GM19328 (cell line): ENCODE results near the gene SH3BP4.

Experiments used
- ATAC-seq: cut with Tn5 transposase; IDR thresholded peaks from one replicate; pipeline ENCODE4 v1.9.1; 2021; ENCODE audit warnings: mild to moderate bottlenecking, moderate library complexity; ENCODE audit not compliant: unreplicated experiment

SH3BP4 gene

DNA sequence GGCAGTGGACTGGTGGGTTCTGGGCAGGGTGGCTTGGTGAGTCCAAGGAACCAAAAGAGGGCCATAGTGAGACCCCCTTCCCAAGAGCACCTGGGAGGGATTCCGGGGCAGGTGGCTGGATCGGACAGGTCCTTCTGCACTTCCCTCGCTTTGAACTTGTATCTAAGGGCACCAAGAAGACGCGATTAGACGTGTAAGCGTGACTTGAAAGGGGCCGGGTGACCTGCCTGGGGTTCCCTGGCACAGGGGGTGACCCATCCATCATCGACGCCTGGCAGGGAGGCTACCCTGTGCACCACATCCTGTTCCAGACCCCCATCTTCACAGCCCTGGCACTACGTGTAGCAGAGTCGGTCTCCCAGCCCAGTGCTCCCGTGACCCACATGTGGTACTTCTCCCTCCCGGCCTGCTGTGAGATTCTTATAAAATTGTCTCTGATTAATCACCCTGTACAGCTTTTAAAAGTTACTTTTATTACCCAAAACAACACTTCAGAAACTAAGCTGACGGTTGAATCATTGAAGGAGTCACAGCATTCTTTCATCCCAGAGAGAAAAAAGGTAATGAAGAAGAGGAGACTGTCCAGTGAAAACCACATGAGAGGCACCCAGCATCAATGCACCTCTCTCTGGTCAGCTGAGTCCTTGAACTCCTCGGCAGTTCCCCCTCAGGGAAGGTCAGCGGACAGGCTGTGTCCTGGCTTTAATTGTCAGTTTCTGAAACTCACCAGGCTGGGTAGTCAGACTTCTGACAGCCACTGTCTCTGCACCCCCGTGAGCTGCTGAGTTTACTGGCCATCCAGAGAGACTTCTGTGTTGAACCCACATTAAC, 13.0 kb downstream of the SH3BP4 start:
- no peak for ATAC-seq

- no peak for ATAC-seq
Observed at GRCh38 chr2:234966340-234966739, 14.5 kb downstream of the SH3BP4 start.

DNA sequence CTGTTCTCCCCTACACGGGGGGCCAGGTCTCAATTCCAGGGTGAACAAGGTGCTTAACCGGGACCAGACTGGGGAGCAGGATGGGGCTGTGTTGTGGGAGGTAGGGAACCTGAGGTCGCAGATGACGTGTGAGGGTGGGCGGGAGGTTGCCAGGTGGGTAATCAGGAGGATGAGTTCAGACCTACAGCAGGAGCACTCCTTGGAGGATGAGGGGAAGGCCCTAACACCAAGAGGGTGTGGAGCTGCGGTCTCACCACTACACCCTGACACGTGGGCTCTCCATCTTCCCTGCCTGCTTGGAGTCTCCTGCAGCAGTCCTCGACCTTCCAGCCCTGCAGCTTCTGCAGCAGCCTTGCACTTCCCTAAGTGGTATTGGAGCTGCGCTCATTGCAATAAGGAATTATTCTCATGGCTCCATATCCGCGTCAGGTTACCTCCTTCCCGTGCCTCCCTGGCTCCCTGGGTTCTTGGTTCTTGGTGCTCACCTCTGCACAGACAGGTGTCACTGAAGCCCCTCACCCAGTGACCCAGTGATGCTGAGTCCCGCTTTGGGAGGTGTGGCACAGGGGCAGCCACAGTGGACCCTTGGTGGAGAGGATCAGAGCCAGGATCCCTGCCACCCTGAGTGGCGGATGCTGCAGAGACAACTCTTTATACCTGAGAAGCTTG, 15.5 kb downstream of the SH3BP4 start:
- ATAC-seq, result no peak

GRCh38 chr2:234967870-234968208, 16.0 kb downstream of the SH3BP4 start:
- no peak for ATAC-seq

- ATAC-seq, result no peak
Observed at GRCh38 chr2:234968631-234969305, 17.0 kb downstream of the SH3BP4 start.

- no peak for ATAC-seq
Observed at GRCh38 chr2:234969306-234970098, 17.7 kb downstream of the SH3BP4 start.

- ATAC-seq, result no peak
Observed at GRCh38 chr2:234970099-234970440, 18.3 kb downstream of the SH3BP4 start.

GRCh38 chr2:234970477-234970882, 18.7 kb downstream of the SH3BP4 start:
- no peak for ATAC-seq

- no peak for ATAC-seq
Observed at GRCh38 chr2:234971496-234971895, 19.7 kb downstream of the SH3BP4 start.

DNA sequence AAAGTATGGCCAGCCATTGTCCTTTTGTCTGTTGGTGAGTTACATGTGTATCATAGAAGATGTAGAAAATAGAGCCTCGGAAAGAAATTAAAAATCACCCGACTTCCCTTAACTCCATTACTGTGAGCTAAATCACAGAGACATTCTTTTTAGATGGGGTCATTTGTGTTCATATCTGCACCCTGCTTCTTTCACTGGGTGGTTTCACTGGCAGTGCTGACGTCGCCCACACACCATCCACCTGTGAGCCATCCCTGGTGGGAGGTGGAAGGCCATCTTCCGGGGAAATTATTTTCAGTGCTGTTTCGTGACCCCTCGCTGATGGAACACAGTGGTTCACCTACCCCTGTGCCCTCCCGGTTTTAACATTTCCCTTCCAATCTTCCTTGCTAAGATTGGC, 21.2 kb downstream of the SH3BP4 start:
- no peak for ATAC-seq

DNA sequence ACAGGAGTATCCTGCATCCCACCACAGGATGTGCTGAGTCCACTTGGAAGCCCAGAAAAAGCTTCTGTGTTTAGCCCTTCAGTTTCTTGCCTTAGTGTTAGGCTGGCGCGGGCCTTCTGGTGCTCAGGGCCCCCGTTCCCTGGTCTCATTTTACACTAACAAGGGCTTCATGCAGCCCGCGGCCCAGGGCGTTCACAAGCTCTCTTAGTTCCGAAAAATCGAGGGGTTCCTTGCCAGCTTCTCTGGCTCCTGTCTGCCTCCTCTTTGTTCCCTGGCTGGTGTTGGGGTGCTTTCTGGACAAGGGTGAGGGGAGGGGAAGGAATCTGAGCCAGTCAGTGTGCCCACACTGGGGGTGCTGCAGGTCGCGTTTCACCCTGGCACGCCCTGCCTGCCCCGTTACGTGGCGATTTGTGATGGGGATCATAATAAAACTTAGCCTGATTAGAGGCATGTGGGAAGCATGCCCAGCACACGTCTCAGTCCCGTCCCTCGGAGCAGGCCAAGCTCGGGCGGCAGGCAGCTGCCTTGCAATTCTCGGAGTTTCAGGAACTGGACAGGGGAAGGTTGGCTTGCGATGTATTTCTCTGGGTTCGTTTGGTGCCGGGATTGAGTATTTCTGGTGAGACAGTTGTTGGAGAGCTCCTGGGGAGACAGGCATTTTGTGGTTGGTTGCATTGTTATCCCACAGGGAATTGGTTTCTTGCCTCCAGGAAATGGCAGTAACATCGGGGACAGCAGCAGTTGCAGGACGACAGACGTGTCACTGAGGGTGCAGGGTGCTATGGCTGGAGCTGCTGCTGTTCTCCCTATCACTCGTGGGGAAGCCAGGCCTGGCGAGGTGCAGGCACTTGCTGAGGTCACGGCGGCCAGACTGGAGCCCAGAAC, 22.9 kb downstream of the SH3BP4 start:
- ATAC-seq, result no peak

- no peak for ATAC-seq
Observed at GRCh38 chr2:234975611-234976010, 23.8 kb downstream of the SH3BP4 start.

DNA sequence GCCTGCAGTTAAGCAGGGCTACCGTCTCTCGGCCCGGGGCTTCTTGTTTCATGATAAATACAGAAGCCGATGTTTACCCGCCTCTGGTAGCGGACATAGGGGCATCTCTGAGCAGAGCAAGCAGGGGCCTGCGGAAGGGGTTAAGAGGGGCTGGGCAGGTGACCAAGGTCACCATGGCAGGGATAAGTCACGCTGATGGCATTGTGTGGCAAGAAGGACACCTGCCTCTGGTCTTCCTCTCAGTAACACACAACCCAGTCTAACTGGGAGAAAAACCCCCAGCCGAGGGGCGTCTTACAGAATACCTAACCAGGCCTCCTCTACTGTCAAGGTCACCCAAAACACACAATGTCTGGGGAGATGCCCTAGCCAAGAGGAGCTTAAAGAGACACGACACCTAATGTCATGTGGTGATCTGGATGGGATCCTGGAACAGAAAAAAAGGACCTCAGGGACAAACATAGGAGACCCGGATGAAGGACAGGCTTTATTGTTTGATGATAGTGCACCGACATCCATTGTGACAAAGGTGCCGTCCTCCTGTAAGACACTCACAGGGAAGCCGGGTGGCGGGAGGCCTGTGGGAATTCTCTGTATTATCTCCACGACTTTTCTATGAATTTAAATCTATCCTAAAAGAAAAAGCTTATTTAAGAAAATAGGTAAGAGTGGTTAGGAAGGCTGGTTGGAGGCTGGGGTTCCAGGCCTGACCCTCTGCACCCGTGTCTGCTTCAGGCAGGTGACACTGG, 24.8 kb downstream of the SH3BP4 start:
- no peak for ATAC-seq

GRCh38 chr2:234977228-234977679, 25.4 kb downstream of the SH3BP4 start:
- ATAC-seq, result no peak

GRCh38 chr2:234978466-234979203, 26.8 kb downstream of the SH3BP4 start:
- ATAC-seq, result no peak

DNA sequence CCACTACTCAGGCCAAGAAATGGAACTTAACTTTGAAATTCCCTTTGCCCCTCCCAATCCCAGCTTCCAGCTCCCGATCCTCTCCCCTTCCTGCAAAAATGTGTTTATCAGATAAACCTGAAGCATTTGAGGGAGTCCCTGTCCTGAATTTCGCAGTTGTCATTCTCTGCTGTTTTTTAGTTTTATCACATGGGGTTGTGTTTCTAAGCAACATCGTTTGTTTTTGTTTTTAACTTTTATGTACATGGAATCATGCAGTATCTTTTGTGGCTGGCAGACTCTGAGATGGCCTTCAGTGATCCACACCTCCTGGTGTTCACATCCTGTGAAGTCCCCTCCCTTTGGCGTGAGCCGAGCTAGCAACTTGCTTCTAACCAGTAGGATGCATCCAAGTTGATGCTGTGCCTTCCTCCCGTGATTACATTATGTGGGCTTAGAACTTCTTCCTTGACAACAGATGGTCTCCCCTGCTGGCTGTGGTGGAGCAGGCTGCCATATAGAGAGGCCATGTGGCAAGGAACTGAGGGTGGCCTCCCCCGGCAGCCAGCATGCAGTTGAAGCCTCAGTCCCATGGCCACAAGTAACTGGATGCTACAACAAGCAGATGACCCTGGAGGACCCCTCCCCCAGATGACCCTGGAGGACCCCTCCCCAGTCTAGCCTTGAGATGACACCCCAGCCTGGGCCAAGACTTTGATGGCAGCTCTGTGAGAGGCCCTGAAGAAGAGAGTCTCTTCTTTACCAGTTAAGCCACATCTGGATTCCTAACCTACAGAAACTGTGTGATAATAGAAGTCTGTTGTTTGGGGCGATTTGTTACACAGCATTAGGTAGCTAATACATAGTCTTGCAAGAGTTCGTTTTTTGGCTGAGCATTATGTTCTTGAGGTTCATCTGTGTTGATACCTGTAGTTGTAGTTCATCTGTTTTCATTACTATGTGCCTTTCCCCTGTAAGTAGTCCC, 27.7 kb downstream of the SH3BP4 start:
- ATAC-seq, result no peak

DNA sequence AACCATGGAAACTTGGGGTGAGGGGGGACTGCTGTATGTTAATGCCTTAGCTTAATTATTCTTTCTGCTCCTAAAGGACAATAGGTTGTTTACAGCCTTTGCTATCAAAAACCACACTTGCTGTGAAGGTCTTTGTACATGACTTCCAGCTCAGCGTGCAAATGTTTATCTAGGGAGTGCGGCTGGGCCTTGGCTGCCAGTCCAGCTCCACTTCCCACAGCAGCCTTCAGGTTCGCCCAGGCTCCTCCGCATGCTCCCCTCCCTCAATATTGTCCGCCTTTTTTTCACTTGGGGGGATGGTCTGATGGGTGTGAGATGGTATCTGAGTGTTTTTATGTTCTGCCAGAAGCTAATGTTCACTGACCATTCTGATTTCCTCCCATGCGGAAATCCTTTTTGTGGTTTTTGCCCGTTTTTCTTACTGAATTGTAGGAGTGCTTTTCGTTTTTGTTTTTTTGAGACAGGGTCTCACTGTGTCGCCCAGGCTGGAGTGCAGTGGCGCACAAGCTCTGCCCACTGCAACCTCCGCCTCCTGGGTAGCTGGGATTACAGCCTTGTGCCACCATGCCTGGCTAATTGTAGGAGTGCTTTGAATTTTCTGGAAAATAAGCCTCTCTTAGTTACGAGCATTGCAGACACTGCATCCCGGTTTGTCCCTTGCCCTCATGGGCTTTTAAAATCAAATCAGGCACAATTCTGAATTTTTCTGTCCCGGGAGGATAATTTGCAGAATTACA, 28.8 kb downstream of the SH3BP4 start:
- no peak for ATAC-seq
